Measurements from ENCODE around the gene CLDN11.

The CLDN11 gene

GRCh38 chr3:170441412-170441811, 22.7 kb downstream of the CLDN11 start:
- no peaks in the 10 kb centered on the region for H4K20me1 ChIP-seq (ENCODE audit: insufficient read depth, low read length)
- no peaks in the 10 kb centered on the region for H3K79me2 ChIP-seq (ENCODE audit: insufficient read depth, low read length)
- no peaks in the 10 kb centered on the region for H3F3A ChIP-seq (ENCODE audit: insufficient read depth, low read length)
- no peaks in the 10 kb centered on the region for H3K36me3 ChIP-seq (ENCODE audit: insufficient read depth, low read length)
- H3K27ac ChIP-seq (ENCODE audit: low read depth, low read length, poor library complexity, severe bottlenecking): no peak overlapping the region
- H3K4me3 ChIP-seq (ENCODE audit: low read depth, low read length, poor library complexity, severe bottlenecking): no peak overlapping the region
- H2AFZ ChIP-seq (ENCODE audit: low read length): no peak overlapping the region
- peaks cover 13% of the 10 kb centered on the region; the same call in 1 of the 2 replicates for H3K27me3 ChIP-seq (ENCODE audit: insufficient read depth, low read length)
- no peaks in the 10 kb centered on the region for H3K9me2 ChIP-seq (ENCODE audit: low read depth, low read length)
- no peak overlapping the region for H3K4me2 ChIP-seq (ENCODE audit: low read length)
- no peaks in the 10 kb centered on the region for H3K9me3 ChIP-seq (ENCODE audit: low read length)
- no peak overlapping the region for H3K9ac ChIP-seq (ENCODE audit: low read length)
- no peaks in the 10 kb centered on the region for H3K4me1 ChIP-seq (ENCODE audit: insufficient read depth, low read length, severe bottlenecking)
- no peak for TF ChIP-seq EZH2 (IDR thresholded peaks at IDR 0.05; ENCODE audit: borderline replicate concordance, low read length)
- TF ChIP-seq, protein P1, sequence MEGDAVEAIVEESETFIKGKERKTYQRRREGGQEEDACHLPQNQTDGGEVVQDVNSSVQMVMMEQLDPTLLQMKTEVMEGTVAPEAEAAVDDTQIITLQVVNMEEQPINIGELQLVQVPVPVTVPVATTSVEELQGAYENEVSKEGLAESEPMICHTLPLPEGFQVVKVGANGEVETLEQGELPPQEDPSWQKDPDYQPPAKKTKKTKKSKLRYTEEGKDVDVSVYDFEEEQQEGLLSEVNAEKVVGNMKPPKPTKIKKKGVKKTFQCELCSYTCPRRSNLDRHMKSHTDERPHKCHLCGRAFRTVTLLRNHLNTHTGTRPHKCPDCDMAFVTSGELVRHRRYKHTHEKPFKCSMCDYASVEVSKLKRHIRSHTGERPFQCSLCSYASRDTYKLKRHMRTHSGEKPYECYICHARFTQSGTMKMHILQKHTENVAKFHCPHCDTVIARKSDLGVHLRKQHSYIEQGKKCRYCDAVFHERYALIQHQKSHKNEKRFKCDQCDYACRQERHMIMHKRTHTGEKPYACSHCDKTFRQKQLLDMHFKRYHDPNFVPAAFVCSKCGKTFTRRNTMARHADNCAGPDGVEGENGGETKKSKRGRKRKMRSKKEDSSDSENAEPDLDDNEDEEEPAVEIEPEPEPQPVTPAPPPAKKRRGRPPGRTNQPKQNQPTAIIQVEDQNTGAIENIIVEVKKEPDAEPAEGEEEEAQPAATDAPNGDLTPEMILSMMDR (IDR thresholded peaks at IDR 0.05; ENCODE audit: low read length): no peak

DNA sequence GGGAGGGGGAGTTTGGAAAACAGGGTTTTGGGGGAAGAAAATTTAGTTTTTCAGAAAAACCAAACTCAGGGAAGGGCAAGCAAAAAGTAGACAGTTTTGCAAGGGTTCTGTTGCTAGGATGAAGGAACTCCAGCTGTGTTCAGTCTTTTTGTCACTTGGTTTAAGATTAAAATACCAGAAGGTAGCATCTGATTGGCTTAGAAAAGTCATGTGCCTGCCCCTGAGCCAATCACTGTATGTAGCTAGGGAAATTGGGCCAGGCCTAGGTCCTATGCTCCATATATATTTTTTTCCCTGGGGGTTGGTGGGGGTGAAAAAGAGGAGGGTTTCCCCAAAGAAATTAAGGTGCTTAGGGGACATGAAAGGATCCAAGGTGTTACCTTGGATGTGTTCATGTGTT, 24.3 kb downstream of the CLDN11 start:
- Histone ChIP-seq H3K4me1 (ENCODE audit: insufficient read depth, low read length, severe bottlenecking) (no peaks in the 10 kb centered on the region), H4K20me1 (ENCODE audit: insufficient read depth, low read length) (no peaks in the 10 kb centered on the region), H3K27ac (ENCODE audit: low read depth, low read length, poor library complexity, severe bottlenecking) (no peak overlapping the region), H3K36me3 (ENCODE audit: insufficient read depth, low read length) (no peaks in the 10 kb centered on the region), H2AFZ (ENCODE audit: low read length) (no peak overlapping the region), H3K9me2 (ENCODE audit: low read depth, low read length) (no peaks in the 10 kb centered on the region), H3K4me3 (ENCODE audit: low read depth, low read length, poor library complexity, severe bottlenecking) (no peak overlapping the region), H3K4me2 (ENCODE audit: low read length) (no peak overlapping the region), H3K27me3 (ENCODE audit: insufficient read depth, low read length) (peaks cover 13% of the 10 kb centered on the region; the same call in 1 of the 2 replicates), H3K9me3 (ENCODE audit: low read length) (no peaks in the 10 kb centered on the region), H3F3A (ENCODE audit: insufficient read depth, low read length) (no peaks in the 10 kb centered on the region), H3K79me2 (ENCODE audit: insufficient read depth, low read length) (no peaks in the 10 kb centered on the region), H3K9ac (ENCODE audit: low read length) (no peak overlapping the region)
- TF ChIP-seq, protein P1 (IDR thresholded peaks at IDR 0.05; ENCODE audit: low read length): no peak
- TF ChIP-seq EZH2 (IDR thresholded peaks at IDR 0.05; ENCODE audit: borderline replicate concordance, low read length): no peak

DNA sequence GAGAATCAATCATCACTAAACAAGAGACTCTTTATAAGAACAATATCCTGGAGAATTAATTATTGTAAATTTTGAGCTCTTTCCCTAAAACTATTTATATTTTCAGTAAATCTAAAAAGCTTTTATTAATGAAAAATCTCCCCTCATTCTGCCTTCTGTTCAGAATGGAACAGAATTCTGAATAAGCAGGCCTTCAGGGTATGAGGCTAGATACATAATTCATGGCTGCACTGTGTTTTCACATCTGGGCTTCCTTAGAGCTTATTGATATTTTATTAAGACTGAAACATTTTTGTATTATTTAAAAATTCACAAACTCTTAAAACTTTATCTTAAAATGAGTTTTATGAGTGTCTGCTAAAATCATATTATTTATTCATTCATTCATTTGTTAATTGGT, 24.8 kb downstream of the CLDN11 start:
- Histone ChIP-seq H3K27me3 (ENCODE audit: insufficient read depth, low read length) (peaks cover 13% of the 10 kb centered on the region; the same call in 1 of the 2 replicates), H3K9ac (ENCODE audit: low read length) (no peak overlapping the region), H3K27ac (ENCODE audit: low read depth, low read length, poor library complexity, severe bottlenecking) (no peak overlapping the region), H3K9me3 (ENCODE audit: low read length) (no peaks in the 10 kb centered on the region), H3K4me2 (ENCODE audit: low read length) (no peak overlapping the region), H3K36me3 (ENCODE audit: insufficient read depth, low read length) (no peaks in the 10 kb centered on the region), H3K4me3 (ENCODE audit: low read depth, low read length, poor library complexity, severe bottlenecking) (no peak overlapping the region), H3K79me2 (ENCODE audit: insufficient read depth, low read length) (no peaks in the 10 kb centered on the region), H3F3A (ENCODE audit: insufficient read depth, low read length) (no peaks in the 10 kb centered on the region), H3K4me1 (ENCODE audit: insufficient read depth, low read length, severe bottlenecking) (no peaks in the 10 kb centered on the region), H2AFZ (ENCODE audit: low read length) (no peak overlapping the region), H3K9me2 (ENCODE audit: low read depth, low read length) (no peaks in the 10 kb centered on the region), H4K20me1 (ENCODE audit: insufficient read depth, low read length) (no peaks in the 10 kb centered on the region)
- TF ChIP-seq, protein P1 (IDR thresholded peaks at IDR 0.05; ENCODE audit: low read length): no peak
- no peak for TF ChIP-seq EZH2 (IDR thresholded peaks at IDR 0.05; ENCODE audit: borderline replicate concordance, low read length)

Data from OCI-LY1 (cell line).